Measurements from ENCODE around the gene UBAP2L. TPM values are rescaled to one million over a fixed set of nuclear protein-coding genes. Genes with fewer than 3 reads are reported as not detected.

Gene UBAP2L
- polyA plus RNA-seq, 2 donors, result 50.9 to 52.7 TPM

DNA sequence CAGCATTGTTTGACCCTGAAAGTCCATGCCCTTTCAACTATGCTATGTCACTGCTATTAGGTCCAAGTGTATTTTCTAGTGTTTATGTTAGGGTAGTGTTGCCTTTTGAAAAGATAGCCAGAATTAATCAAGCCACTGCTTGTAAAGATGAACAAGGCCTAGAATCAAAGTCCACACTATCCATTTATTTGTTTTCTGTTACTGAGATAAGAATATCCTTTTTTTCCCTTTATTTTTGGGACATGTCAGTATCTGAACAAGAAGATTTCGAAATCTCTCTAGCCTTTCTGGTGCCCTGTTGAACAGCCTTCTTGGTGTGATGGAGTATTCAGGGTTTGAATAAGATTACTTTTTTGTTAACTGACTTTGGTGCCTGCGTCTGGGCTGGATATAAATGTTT lies 16.7 kb downstream of the UBAP2L start:
- Histone ChIP-seq H3K4me1 (ENCODE audit: control insufficient read depth in 2 of 2, insufficient read depth in 2 of 2, low read length in 1 of 2) (no peaks in the 10 kb centered on the region), H3K27me3 (ENCODE audit: control insufficient read depth in 1 of 2, insufficient read depth in 2 of 2, low read length in 2 of 2) (no peaks in the 10 kb centered on the region), H3K9me3 (ENCODE audit: control insufficient read depth in 2 of 2, insufficient read depth in 1 of 2, low read depth in 1 of 2, low read length in 1 of 2) (no peaks in the 10 kb centered on the region), H3K36me3 (ENCODE audit: control insufficient read depth in 2 of 2, insufficient read depth in 2 of 2, low read length in 1 of 2) (peaks cover 16 to 22% of the 10 kb centered on the region in 2 donors), H3K27ac (ENCODE audit: low read depth in 2 of 2, low read length in 1 of 2) (no peak overlapping the region), H3K4me3 (ENCODE audit: low read depth in 1 of 2, low read length in 2 of 2) (no peak overlapping the region)
- 93 to 96% methylated on average over 2 of the region's 2 CpGs for WGBS, 2 donors

- Histone ChIP-seq H3K27me3 (ENCODE audit: control insufficient read depth in 1 of 2, insufficient read depth in 2 of 2, low read length in 2 of 2) (no peaks in the 10 kb centered on the region), H3K27ac (ENCODE audit: low read depth in 2 of 2, low read length in 1 of 2) (no peak overlapping the region), H3K4me3 (ENCODE audit: low read depth in 1 of 2, low read length in 2 of 2) (no peak overlapping the region), H3K4me1 (ENCODE audit: control insufficient read depth in 2 of 2, insufficient read depth in 2 of 2, low read length in 1 of 2) (no peaks in the 10 kb centered on the region), H3K9me3 (ENCODE audit: control insufficient read depth in 2 of 2, insufficient read depth in 1 of 2, low read depth in 1 of 2, low read length in 1 of 2) (no peaks in the 10 kb centered on the region), H3K36me3 (ENCODE audit: control insufficient read depth in 2 of 2, insufficient read depth in 2 of 2, low read length in 1 of 2) (peaks cover 14 to 22% of the 10 kb centered on the region in 2 donors)
- WGBS, 2 donors, result 89 to 93% methylated on average over 6 of the region's 6 CpGs
Measured at GRCh38 chr1:154237880-154238506, 17.2 kb downstream of the UBAP2L start.

- peaks cover 20 to 22% of the 10 kb centered on the region in 2 donors for H3K36me3 ChIP-seq (ENCODE audit: control insufficient read depth in 2 of 2, insufficient read depth in 2 of 2, low read length in 1 of 2)
- no peaks in the 10 kb centered on the region for H3K4me1 ChIP-seq (ENCODE audit: control insufficient read depth in 2 of 2, insufficient read depth in 2 of 2, low read length in 1 of 2)
- no peak overlapping the region for H3K27ac ChIP-seq (ENCODE audit: low read depth in 2 of 2, low read length in 1 of 2)
- H3K4me3 ChIP-seq (ENCODE audit: low read depth in 1 of 2, low read length in 2 of 2), result no peak overlapping the region
- H3K9me3 ChIP-seq (ENCODE audit: control insufficient read depth in 2 of 2, insufficient read depth in 1 of 2, low read depth in 1 of 2, low read length in 1 of 2), result no peaks in the 10 kb centered on the region
- H3K27me3 ChIP-seq (ENCODE audit: control insufficient read depth in 1 of 2, insufficient read depth in 2 of 2, low read length in 2 of 2), result no peaks in the 10 kb centered on the region
- 71 to 74% methylated on average over 3 of the region's 3 CpGs for WGBS, 2 donors
Measured at GRCh38 chr1:154239491-154239890, 18.7 kb downstream of the UBAP2L start.

- Histone ChIP-seq H3K27ac (ENCODE audit: low read depth in 2 of 2, low read length in 1 of 2) (no peak overlapping the region), H3K4me1 (ENCODE audit: control insufficient read depth in 2 of 2, insufficient read depth in 2 of 2, low read length in 1 of 2) (no peaks in the 10 kb centered on the region), H3K4me3 (ENCODE audit: low read depth in 1 of 2, low read length in 2 of 2) (no peak overlapping the region), H3K36me3 (ENCODE audit: control insufficient read depth in 2 of 2, insufficient read depth in 2 of 2, low read length in 1 of 2) (peaks cover 19 to 23% of the 10 kb centered on the region in 2 donors), H3K27me3 (ENCODE audit: control insufficient read depth in 1 of 2, insufficient read depth in 2 of 2, low read length in 2 of 2) (no peaks in the 10 kb centered on the region), H3K9me3 (ENCODE audit: control insufficient read depth in 2 of 2, insufficient read depth in 1 of 2, low read depth in 1 of 2, low read length in 1 of 2) (no peaks in the 10 kb centered on the region)
- WGBS, 2 donors, result 89 to 93% methylated on average over 3 of the region's 3 CpGs
Measured at GRCh38 chr1:154240294-154240833, 19.6 kb downstream of the UBAP2L start.

GRCh38 chr1:154241703-154242351 lies 21.1 kb downstream of the UBAP2L start:
- Histone ChIP-seq H3K4me3 (ENCODE audit: low read depth in 1 of 2, low read length in 2 of 2) (no peak overlapping the region), H3K9me3 (ENCODE audit: control insufficient read depth in 2 of 2, insufficient read depth in 1 of 2, low read depth in 1 of 2, low read length in 1 of 2) (no peaks in the 10 kb centered on the region), H3K27me3 (ENCODE audit: control insufficient read depth in 1 of 2, insufficient read depth in 2 of 2, low read length in 2 of 2) (no peaks in the 10 kb centered on the region), H3K4me1 (ENCODE audit: control insufficient read depth in 2 of 2, insufficient read depth in 2 of 2, low read length in 1 of 2) (no peaks in the 10 kb centered on the region), H3K27ac (ENCODE audit: low read depth in 2 of 2, low read length in 1 of 2) (no peak overlapping the region), H3K36me3 (ENCODE audit: control insufficient read depth in 2 of 2, insufficient read depth in 2 of 2, low read length in 1 of 2) (peaks cover 15 to 19% of the 10 kb centered on the region in 2 donors)
- WGBS, 2 donors, result 90% methylated on average over 3 of the region's 3 CpGs

- Histone ChIP-seq H3K27me3 (ENCODE audit: control insufficient read depth in 1 of 2, insufficient read depth in 2 of 2, low read length in 2 of 2) (no peaks in the 10 kb centered on the region), H3K9me3 (ENCODE audit: control insufficient read depth in 2 of 2, insufficient read depth in 1 of 2, low read depth in 1 of 2, low read length in 1 of 2) (no peaks in the 10 kb centered on the region), H3K4me1 (ENCODE audit: control insufficient read depth in 2 of 2, insufficient read depth in 2 of 2, low read length in 1 of 2) (no peaks in the 10 kb centered on the region), H3K4me3 (ENCODE audit: low read depth in 1 of 2, low read length in 2 of 2) (no peak overlapping the region), H3K36me3 (ENCODE audit: control insufficient read depth in 2 of 2, insufficient read depth in 2 of 2, low read length in 1 of 2) (peaks cover 40 to 45% of the 10 kb centered on the region in 2 donors), H3K27ac (ENCODE audit: low read depth in 2 of 2, low read length in 1 of 2) (no peak overlapping the region)
- 93 to 96% methylated on average over 7 of the region's 7 CpGs for WGBS, 2 donors
Measured at GRCh38 chr1:154253671-154254070, 32.9 kb downstream of the UBAP2L start.

DNA sequence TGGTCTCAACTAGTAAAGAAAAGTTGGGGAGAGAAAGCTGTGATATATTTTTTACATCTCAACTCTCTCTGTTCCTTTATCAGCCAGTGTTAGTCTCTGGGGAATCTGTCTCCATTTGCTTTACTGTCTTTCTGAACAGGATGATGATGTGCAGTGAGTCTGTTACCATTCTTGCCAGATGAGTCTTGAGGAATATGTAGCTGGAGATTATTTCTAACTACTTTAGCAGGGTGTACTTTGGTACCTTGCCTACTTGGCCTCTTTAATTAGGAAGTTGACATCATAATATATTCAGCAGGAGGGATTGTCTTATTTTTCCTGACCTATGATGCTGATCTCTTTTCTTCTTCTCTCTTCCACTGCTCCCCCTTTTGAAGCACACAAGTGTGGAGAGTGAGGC lies 35.9 kb downstream of the UBAP2L start:
- Histone ChIP-seq H3K9me3 (ENCODE audit: control insufficient read depth in 2 of 2, insufficient read depth in 1 of 2, low read depth in 1 of 2, low read length in 1 of 2) (no peaks in the 10 kb centered on the region), H3K27ac (ENCODE audit: low read depth in 2 of 2, low read length in 1 of 2) (no peak overlapping the region), H3K4me1 (ENCODE audit: control insufficient read depth in 2 of 2, insufficient read depth in 2 of 2, low read length in 1 of 2) (no peaks in the 10 kb centered on the region), H3K4me3 (ENCODE audit: low read depth in 1 of 2, low read length in 2 of 2) (no peak overlapping the region), H3K27me3 (ENCODE audit: control insufficient read depth in 1 of 2, insufficient read depth in 2 of 2, low read length in 2 of 2) (no peaks in the 10 kb centered on the region), H3K36me3 (ENCODE audit: control insufficient read depth in 2 of 2, insufficient read depth in 2 of 2, low read length in 1 of 2) (peaks cover 41 to 55% of the 10 kb centered on the region in 2 donors)

DNA sequence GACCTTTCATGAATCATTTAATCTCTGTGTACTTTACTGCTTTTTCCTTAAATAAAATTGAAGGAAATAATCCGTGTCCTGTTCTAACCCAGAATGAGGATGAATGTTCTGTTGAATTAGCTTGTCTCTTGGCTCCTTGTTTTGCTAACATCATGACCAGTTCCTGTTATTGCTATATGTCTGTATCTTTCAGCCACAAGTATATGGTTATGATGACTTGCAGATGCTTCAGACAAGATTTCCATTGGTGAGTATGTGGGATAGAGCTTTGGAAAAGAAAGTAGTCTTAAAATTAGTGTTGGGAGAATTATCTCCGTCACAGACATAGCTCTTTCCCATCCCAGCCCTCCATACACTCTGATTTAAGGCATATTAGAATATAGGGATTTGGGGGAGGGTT lies 38.0 kb downstream of the UBAP2L start:
- Histone ChIP-seq H3K36me3 (ENCODE audit: control insufficient read depth in 2 of 2, insufficient read depth in 2 of 2, low read length in 1 of 2) (peaks cover 39 to 64% of the 10 kb centered on the region in 2 donors), H3K4me1 (ENCODE audit: control insufficient read depth in 2 of 2, insufficient read depth in 2 of 2, low read length in 1 of 2) (no peaks in the 10 kb centered on the region), H3K27me3 (ENCODE audit: control insufficient read depth in 1 of 2, insufficient read depth in 2 of 2, low read length in 2 of 2) (no peaks in the 10 kb centered on the region), H3K27ac (ENCODE audit: low read depth in 2 of 2, low read length in 1 of 2) (no peak overlapping the region), H3K9me3 (ENCODE audit: control insufficient read depth in 2 of 2, insufficient read depth in 1 of 2, low read depth in 1 of 2, low read length in 1 of 2) (no peaks in the 10 kb centered on the region), H3K4me3 (ENCODE audit: low read depth in 1 of 2, low read length in 2 of 2) (no peak overlapping the region)
- WGBS, 2 donors, result 87 to 95% methylated on average over 2 of the region's 2 CpGs

DNA sequence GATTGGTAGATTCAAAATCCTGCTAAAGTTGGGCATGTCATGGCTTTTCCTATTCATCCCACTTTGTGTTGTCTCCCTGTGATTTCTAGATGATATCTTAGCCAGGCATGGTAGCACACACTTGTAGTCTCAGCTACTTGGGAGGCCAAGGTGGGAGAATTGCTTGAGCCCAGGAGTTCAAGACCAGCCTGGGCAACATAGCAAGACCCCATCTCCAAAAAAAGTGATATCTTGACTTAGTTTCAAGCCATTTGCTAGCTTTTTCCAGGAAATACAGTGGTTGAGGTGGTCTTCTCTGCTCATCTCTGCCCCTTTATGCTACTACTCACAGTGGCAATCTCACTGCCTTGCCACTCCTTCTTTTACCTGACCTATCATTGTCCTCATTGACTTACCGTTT lies 39.4 kb downstream of the UBAP2L start:
- no peak overlapping the region for H3K27ac ChIP-seq (ENCODE audit: low read depth in 2 of 2, low read length in 1 of 2)
- 64 to 82% methylated on average over 1 of the region's 1 CpG for WGBS, 2 donors
- H3K36me3 ChIP-seq (ENCODE audit: control insufficient read depth in 2 of 2, insufficient read depth in 2 of 2, low read length in 1 of 2), result peaks cover 34 to 58% of the 10 kb centered on the region in 2 donors
- H3K4me1 ChIP-seq (ENCODE audit: control insufficient read depth in 2 of 2, insufficient read depth in 2 of 2, low read length in 1 of 2), result no peaks in the 10 kb centered on the region
- no peaks in the 10 kb centered on the region for H3K27me3 ChIP-seq (ENCODE audit: control insufficient read depth in 1 of 2, insufficient read depth in 2 of 2, low read length in 2 of 2)
- no peak overlapping the region for H3K4me3 ChIP-seq (ENCODE audit: low read depth in 1 of 2, low read length in 2 of 2)
- H3K9me3 ChIP-seq (ENCODE audit: control insufficient read depth in 2 of 2, insufficient read depth in 1 of 2, low read depth in 1 of 2, low read length in 1 of 2), result no peaks in the 10 kb centered on the region
